Measurements from ENCODE around the gene PRKCZ.

PRKCZ gene

DNA sequence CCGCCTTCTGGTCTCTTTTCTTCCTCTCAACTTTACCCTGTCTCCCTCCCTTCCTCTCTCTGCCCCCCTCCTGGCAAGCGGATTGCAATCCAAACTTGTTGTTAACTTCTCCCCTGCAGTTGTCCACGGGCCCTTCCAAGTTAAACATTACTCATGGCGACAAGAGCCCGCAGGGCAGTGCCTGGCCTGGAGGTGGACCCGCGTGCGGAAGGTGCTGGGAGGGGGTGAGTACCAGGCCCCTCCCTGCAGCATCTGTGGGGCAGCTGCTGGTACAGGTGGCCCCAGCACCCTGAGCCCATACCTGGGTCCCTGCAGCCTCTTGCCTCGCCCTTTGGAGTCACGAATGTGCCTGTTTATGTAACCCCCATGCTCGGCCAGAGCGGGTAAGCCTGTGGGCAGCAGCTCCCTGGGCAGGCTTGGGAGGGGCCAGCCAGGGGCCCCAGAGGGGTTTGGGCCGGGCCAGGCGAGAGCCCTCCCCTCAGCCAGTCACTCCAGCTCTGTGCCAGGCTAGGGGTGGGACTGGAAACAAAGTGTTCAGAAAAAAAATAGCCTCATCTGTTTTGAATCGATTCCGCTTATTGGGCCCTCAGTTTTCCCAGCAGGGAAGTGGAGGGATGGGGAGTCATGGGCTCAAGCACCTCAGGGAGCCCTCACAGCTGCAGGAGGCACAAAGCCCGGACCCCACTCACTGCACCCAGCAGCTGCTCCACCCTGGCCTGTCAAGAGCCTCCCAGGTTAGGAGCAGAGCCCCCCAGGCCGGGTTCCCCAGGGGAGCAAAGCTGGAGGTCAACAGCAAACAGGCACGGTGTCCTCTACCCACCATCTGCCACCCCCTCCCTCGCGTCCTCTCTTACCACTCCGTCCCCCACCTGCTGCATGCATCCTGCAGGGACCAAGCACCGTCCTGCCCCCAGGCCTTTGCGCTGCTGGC lies 158.4 kb downstream of the PRKCZ start:
- H3K4me3 ChIP-seq (ENCODE audit: low read depth, low read length), result no peak overlapping the region
- H3K36me3 ChIP-seq (ENCODE audit: control insufficient read depth, insufficient read depth, low read length), result no peaks in the 10 kb centered on the region
- H3K4me1 ChIP-seq (ENCODE audit: control insufficient read depth, insufficient read depth, low read length), result peaks cover 2% of the 10 kb centered on the region
- H3K9me3 ChIP-seq (ENCODE audit: control insufficient read depth, insufficient read depth, low read length), result no peaks in the 10 kb centered on the region
- H3K9ac ChIP-seq (ENCODE audit: low read depth, low read length), result no peak overlapping the region
- H3K27me3 ChIP-seq (ENCODE audit: control insufficient read depth, insufficient read depth, low read length), result no peaks in the 10 kb centered on the region

DNA sequence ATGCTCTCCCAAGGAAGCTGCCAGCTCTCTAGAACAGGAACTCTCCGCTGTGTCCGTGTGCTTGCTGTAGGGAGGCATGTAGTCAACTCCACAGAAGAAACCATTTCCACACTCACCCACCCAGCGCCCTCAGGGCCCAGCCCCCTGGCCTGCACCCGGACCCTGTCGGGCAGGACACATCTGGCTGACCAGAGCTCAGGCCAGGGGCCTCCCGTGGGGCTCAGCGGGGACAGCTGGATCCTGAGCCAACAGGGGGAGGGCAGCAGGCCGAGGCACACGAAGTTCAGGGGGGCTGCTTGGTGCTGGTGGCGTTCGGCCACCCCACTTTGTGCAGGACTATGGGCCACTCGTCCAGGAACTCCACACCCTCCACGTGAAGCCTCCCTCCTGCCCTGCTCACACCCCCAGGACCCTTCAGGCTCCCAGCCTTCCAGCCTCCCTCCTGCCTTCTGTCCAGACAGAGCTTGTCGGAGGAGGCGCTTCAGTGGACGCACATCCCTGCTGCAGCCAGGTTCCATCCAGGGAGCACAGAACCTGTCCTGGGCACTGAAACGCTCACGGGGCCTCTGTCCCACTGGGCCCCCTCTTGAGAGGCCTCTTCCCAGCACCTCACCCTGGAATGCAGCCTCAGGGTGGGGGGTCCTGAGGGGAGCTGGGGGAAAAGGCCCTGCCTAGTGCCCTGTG lies 159.3 kb downstream of the PRKCZ start:
- no peaks in the 10 kb centered on the region for H3K4me1 ChIP-seq (ENCODE audit: control insufficient read depth, insufficient read depth, low read length)

DNA sequence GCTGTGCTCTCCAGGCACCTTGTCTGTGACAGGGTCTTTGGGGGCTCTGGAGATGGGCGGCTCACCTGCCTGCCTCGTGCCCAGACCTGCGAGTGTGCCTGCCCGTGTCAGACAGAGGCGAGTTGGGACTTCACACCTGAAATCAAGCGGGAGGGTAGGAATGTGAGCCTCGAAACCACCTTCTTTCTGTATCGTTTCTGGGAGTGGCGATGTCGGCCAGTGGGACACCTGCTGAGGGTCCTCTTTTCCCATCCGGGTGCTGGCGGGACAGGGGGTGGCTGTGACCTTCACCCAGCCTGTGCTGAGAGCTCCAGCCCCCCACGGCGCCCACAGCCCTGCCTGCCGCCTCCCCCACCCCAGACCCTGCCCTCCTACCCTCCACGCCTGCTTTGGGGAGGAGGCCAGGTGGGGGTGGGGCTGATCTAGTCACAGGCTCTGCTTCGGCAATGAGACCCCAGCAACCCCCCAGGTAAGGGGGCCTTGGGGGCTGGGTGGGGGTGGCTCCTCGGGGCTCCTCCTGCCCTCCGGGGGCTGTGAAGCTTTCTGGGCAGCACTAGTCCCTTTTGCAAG lies 160.0 kb downstream of the PRKCZ start:
- Histone ChIP-seq H3K9me3 (ENCODE audit: control insufficient read depth, insufficient read depth, low read length) (no peaks in the 10 kb centered on the region), H3K9ac (ENCODE audit: low read depth, low read length) (no peak overlapping the region), H3K4me1 (ENCODE audit: control insufficient read depth, insufficient read depth, low read length) (no peaks in the 10 kb centered on the region), H3K4me3 (ENCODE audit: low read depth, low read length) (no peak overlapping the region), H3K27me3 (ENCODE audit: control insufficient read depth, insufficient read depth, low read length) (no peaks in the 10 kb centered on the region), H3K36me3 (ENCODE audit: control insufficient read depth, insufficient read depth, low read length) (no peaks in the 10 kb centered on the region)

More for the DNA sequence above, 159.3 kb downstream of the PRKCZ start:
- no peaks in the 10 kb centered on the region for H3K9me3 ChIP-seq (ENCODE audit: control insufficient read depth, insufficient read depth, low read length)
- no peaks in the 10 kb centered on the region for H3K36me3 ChIP-seq (ENCODE audit: control insufficient read depth, insufficient read depth, low read length)
- no peak overlapping the region for H3K4me3 ChIP-seq (ENCODE audit: low read depth, low read length)
- no peaks in the 10 kb centered on the region for H3K27me3 ChIP-seq (ENCODE audit: control insufficient read depth, insufficient read depth, low read length)
- H3K9ac ChIP-seq (ENCODE audit: low read depth, low read length), result no peak overlapping the region

DNA sequence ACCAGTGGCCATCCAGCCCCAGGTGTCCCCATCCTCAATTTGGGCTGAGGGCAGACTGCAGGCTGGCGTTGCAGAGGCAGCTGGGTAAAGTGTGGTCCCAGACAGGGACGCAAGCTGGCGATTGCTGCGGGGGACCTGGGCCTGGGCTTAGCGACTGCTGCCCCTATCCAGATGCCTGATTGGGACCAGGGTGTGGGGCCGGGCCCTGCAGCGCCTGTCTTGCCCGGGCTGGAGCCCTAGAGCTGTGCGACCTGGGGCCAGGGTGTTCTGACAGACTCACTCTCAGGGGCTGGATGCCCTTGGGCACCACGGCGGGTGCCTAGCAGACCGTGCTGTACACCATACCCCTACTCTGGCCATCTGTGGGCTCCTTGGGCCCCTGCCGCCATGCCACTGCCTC lies 160.6 kb downstream of the PRKCZ start:
- H3K36me3 ChIP-seq (ENCODE audit: control insufficient read depth, insufficient read depth, low read length), result no peaks in the 10 kb centered on the region
- H3K9me3 ChIP-seq (ENCODE audit: control insufficient read depth, insufficient read depth, low read length), result no peaks in the 10 kb centered on the region
- H3K27me3 ChIP-seq (ENCODE audit: control insufficient read depth, insufficient read depth, low read length), result no peaks in the 10 kb centered on the region
- H3K9ac ChIP-seq (ENCODE audit: low read depth, low read length), result no peak overlapping the region
- H3K4me1 ChIP-seq (ENCODE audit: control insufficient read depth, insufficient read depth, low read length), result no peaks in the 10 kb centered on the region
- no peak overlapping the region for H3K4me3 ChIP-seq (ENCODE audit: low read depth, low read length)

DNA sequence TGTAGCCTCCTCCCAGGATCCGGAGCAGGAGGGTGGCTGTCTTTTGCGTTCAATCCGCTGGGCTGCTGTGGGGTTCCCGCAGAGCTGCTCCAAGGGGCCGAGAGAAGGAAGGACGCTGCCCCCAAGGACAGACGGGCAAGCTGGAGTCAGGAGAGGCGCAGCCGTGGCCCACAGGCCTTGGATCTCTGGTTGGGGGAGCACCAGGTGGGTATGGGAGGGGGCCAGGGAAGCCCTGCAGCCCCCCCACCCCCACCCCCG lies 162.0 kb downstream of the PRKCZ start:
- Histone ChIP-seq H3K4me3 (ENCODE audit: low read depth, low read length) (no peak overlapping the region), H3K9me3 (ENCODE audit: control insufficient read depth, insufficient read depth, low read length) (no peaks in the 10 kb centered on the region), H3K9ac (ENCODE audit: low read depth, low read length) (peak overlapping the region; percentile 37), H3K4me1 (ENCODE audit: control insufficient read depth, insufficient read depth, low read length) (no peaks in the 10 kb centered on the region), H3K27me3 (ENCODE audit: control insufficient read depth, insufficient read depth, low read length) (no peaks in the 10 kb centered on the region), H3K36me3 (ENCODE audit: control insufficient read depth, insufficient read depth, low read length) (no peaks in the 10 kb centered on the region)

DNA sequence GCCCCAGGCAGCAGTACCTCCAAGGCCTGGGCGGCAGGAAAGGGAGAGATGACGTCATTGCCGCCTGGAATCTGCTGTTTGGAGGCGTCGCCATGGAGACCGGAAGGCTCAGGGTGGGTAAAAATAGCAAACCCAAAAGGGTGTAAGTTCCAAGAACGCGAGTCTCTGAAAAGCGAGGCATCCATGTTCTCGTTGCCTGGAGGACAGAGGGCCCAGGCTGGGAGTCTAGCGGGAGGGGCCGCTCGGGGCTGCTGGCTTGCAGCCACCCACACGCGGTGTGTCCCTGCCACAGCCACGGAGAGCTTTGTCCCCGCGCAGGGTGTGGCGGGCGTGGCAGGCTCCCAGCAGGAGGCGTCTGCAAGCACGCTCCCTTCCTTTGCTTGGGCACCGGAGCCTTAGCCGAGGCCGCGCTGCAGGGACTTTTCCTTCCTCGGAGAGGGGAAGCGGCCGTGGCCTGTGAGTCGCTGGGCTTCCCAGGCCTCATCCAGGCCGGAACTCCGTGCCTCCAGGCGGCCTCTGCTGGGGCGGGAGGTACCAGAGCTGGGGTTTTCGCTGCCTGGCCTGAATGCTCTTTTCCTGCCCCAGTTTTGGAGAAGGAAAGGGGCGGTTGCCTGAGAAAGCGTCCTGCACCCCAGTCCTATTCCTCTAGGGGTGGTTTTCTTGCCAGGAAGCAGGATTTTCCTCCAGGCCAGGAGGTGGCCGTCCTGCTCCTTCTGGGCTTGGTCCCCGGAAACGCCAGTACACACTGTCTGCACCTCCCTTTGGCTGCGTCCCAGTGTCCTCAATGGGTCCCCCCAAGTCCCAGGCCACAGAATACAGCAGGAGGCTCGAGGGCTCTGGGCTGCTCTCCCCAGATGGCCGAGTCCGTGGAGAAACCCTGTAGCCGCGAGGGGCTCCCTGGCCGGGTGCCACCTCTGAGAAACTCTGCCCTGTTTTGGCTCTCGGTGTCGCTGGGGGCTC lies 162.6 kb downstream of the PRKCZ start:
- Histone ChIP-seq H3K27me3 (ENCODE audit: control insufficient read depth, insufficient read depth, low read length) (no peaks in the 10 kb centered on the region), H3K9me3 (ENCODE audit: control insufficient read depth, insufficient read depth, low read length) (no peaks in the 10 kb centered on the region), H3K36me3 (ENCODE audit: control insufficient read depth, insufficient read depth, low read length) (no peaks in the 10 kb centered on the region), H3K4me3 (ENCODE audit: low read depth, low read length) (peak overlapping the region; percentile 46), H3K9ac (ENCODE audit: low read depth, low read length) (peak overlapping the region; percentile 54), H3K4me1 (ENCODE audit: control insufficient read depth, insufficient read depth, low read length) (no peaks in the 10 kb centered on the region)

DNA sequence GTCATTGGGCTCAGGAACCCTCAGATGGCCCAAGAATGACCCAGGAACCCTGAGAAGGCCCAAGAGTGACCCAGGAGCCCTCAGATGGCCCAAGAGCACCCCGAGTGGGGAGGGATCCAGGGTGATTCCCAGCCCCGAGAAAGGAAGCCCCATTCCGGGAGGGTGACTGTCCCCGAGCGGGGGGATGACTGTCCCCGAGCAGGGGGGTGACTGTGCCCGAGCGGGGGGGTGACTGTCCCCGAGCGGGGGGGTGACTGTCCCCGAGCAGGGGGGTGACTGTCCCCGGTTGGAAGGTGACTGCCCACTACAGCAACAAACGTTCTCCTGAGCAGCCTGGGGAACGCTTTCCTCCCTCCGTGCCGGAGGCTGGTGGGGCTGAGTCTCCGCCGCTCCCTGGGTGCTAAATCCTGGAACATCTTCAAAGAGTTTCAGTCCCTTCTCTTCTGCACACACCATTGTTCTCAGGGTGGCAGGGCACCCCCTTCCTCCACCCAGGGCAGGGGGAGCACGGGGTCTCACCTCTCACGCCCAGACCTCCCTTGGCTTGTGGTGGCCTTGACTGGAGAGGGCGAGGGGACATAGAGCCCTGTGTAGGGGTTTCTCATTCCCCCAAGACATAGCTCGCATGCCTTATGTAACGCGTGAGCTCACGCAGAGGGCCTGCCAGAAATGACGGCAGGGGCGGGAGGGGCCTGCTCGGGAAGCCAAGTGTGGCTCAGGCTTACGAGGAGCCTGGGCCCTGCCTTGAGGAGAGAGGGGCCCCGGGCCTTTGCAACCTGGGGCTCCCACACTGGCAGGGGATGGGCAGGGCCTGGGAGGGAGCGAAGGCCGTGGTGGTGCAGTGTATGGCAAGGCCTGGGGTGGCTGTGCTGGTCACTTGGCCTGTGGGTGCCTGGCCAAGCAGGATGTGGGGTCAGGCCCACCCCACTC lies 163.6 kb downstream of the PRKCZ start:
- Histone ChIP-seq H3K9ac (ENCODE audit: low read depth, low read length) (no peak overlapping the region), H3K4me1 (ENCODE audit: control insufficient read depth, insufficient read depth, low read length) (no peaks in the 10 kb centered on the region), H3K9me3 (ENCODE audit: control insufficient read depth, insufficient read depth, low read length) (no peaks in the 10 kb centered on the region), H3K4me3 (ENCODE audit: low read depth, low read length) (no peak overlapping the region), H3K36me3 (ENCODE audit: control insufficient read depth, insufficient read depth, low read length) (no peaks in the 10 kb centered on the region), H3K27me3 (ENCODE audit: control insufficient read depth, insufficient read depth, low read length) (no peaks in the 10 kb centered on the region)

DNA sequence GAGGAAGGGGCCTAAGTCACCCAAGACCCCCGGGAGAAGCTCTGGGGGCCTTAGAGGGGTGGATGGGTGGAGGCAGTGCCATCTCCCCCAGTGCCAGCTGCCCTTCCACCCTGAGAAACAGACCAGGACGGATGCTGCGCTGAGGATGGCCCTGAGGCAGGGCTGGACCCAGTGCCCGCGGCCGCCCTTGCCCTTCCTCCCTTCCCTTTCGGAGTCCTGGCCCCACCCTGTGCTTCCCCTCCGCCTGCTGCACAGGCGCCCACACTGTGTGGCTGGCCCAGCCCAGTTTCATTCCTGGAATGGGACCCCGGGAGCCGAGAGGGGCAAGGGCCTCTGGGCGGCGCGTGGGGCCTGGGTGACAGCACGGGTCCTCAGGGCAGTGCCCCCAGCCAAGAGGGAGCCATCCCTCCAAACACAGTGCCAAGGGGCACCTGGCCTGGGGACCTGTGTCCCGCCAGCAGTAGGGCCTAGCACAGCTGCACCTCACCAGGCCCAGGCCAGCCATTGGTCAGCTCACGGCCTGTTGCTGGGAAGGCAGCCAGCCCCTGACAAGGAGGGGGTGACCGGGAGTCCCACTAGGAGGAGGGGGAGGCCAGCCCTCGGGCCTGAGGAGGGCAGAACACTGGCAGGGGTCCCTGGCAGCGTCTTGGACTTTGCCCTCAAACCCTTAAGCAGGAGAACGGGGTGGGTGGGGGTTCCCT lies 164.5 kb downstream of the PRKCZ start:
- H3K4me3 ChIP-seq (ENCODE audit: low read depth, low read length), result no peak overlapping the region
- H3K9me3 ChIP-seq (ENCODE audit: control insufficient read depth, insufficient read depth, low read length), result no peaks in the 10 kb centered on the region
- no peaks in the 10 kb centered on the region for H3K36me3 ChIP-seq (ENCODE audit: control insufficient read depth, insufficient read depth, low read length)
- H3K9ac ChIP-seq (ENCODE audit: low read depth, low read length), result no peak overlapping the region
- H3K4me1 ChIP-seq (ENCODE audit: control insufficient read depth, insufficient read depth, low read length), result no peaks in the 10 kb centered on the region
- no peaks in the 10 kb centered on the region for H3K27me3 ChIP-seq (ENCODE audit: control insufficient read depth, insufficient read depth, low read length)

DNA sequence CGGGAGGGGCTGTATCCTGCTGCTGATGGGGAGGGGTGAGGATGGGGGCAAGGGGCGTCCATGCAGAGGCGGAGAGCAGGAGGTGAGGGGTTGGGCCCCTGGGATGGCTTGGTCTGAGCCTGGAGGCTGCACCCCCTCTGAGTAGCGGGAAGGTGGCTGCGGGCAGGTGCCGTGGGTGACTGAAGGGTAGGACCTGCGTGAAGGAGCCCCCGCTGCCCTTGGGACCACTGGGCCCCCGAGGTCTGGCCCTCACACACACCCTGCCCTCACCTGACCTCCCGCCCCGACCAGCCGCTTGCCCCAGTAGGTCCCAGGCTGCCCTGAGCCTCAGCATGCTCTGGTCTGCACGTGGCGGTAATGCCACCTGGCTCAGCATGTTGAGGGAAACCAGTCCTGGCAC lies 165.1 kb downstream of the PRKCZ start:
- H3K36me3 ChIP-seq (ENCODE audit: control insufficient read depth, insufficient read depth, low read length), result no peaks in the 10 kb centered on the region
- H3K4me3 ChIP-seq (ENCODE audit: low read depth, low read length), result no peak overlapping the region
- no peaks in the 10 kb centered on the region for H3K27me3 ChIP-seq (ENCODE audit: control insufficient read depth, insufficient read depth, low read length)
- H3K4me1 ChIP-seq (ENCODE audit: control insufficient read depth, insufficient read depth, low read length), result no peaks in the 10 kb centered on the region
- no peak overlapping the region for H3K9ac ChIP-seq (ENCODE audit: low read depth, low read length)
- no peaks in the 10 kb centered on the region for H3K9me3 ChIP-seq (ENCODE audit: control insufficient read depth, insufficient read depth, low read length)

DNA sequence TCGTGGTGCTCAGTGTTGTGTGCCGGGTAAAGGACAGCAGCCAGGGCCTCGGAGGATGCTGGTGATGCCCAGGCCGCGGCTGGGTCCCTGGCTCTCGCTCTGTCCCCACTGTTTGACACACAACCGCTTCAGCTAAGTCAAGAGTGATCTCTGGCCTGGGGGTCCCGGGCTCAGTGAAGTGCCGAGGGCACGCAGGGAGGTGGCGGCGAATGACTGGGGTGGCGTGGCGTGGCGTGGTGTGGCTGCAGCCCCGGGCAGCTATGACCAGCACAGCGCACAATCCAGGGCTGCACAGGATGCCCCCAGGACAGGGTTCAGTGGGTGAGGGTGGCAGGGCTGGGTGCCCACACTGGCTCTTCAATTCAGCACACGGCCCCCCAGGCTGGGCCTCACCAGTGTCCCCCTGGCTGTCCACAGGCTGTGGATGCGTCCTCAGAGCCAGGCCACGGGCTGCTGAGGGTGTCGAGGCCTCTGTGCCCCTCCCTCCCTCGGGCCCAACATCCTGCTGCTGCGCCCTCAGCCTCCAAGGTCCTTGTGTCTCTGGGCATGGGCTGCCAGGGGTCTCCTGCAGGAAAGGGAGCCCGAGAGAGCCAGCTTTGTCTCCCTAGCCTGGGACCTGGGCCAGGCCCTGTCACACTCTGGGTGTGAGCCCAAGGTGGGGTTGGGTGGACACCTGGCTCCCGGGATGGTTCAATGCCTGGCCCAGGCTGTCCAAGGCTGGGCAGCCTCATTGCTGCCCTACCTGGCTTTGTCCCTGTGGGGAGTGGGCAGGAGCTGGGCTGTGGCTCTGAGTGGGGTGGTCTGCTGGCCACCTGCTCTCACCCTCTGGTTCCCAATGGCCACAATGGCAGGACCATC lies 165.9 kb downstream of the PRKCZ start:
- Histone ChIP-seq H3K4me3 (ENCODE audit: low read depth, low read length) (no peak overlapping the region), H3K9ac (ENCODE audit: low read depth, low read length) (no peak overlapping the region), H3K27me3 (ENCODE audit: control insufficient read depth, insufficient read depth, low read length) (no peaks in the 10 kb centered on the region), H3K36me3 (ENCODE audit: control insufficient read depth, insufficient read depth, low read length) (no peaks in the 10 kb centered on the region), H3K9me3 (ENCODE audit: control insufficient read depth, insufficient read depth, low read length) (no peaks in the 10 kb centered on the region), H3K4me1 (ENCODE audit: control insufficient read depth, insufficient read depth, low read length) (no peaks in the 10 kb centered on the region)
